Gastroesophageal sphincter (tissue), 3 donors: ENCODE data around the gene IQCM.

Source experiments
- CTCF ChIP-seq, 4 experiments: fragments of 200-600 bp in 2 of 4; fragments of 450-650 bp in 2 of 4; sonication (generic) in 1 of 4; IDR thresholded peaks; one replicate each; pipeline ENCODE4 v1.5.1; 2017 to 2019; ENCODE audit warnings: antibody characterized with exemption in 4 of 4, mild to moderate bottlenecking in 2 of 4, moderate library complexity in 2 of 4
- EP300 ChIP-seq: sonication (generic); formaldehyde crosslinking; IDR thresholded peaks from one replicate; pipeline ENCODE4 v1.6.1; 2017; ENCODE audit warnings: antibody characterized with exemption, mild to moderate bottlenecking

- TF ChIP-seq CTCF (IDR thresholded peaks at IDR 0.05) (no peak), EP300 (no peak)
Observed at GRCh38 chr4:149699642-149700041, 116.0 kb downstream of the IQCM start.
